ENCODE data around the gene HNF4A. TPM values are rescaled to one million over a fixed set of nuclear protein-coding genes. Genes with fewer than 3 reads are reported as not detected.

HNF4A gene
- total RNA-seq, 2 experiments from 2014 or later: not detected

GRCh38 chr20:44414808-44415207 is 59.3 kb downstream of the HNF4A start:
- H3K36me3 ChIP-seq (ENCODE audit: insufficient read depth, low read length): no peaks in the 10 kb centered on the region
- H3K4me1 Mint-ChIP-seq (ENCODE audit: low read depth): no peaks in the 10 kb centered on the region
- CTCF ChIA-PET: no interaction called here
- no peak for DNase-seq
- no peaks in the 10 kb centered on the region for H3K36me3 Mint-ChIP-seq (ENCODE audit: low read depth)
- POLR2A ChIA-PET: no interaction called here
- H3K4me3 Mint-ChIP-seq: no peak overlapping the region
- H3K9me3 ChIP-seq (ENCODE audit: control insufficient read depth in 1 of 2, insufficient read depth in 1 of 2, low read length in 2 of 2): no peaks in the 10 kb centered on the region
- no peak for ATAC-seq (ENCODE audit: poor library complexity)
- no peak overlapping the region for H3K27ac ChIP-seq (ENCODE audit: low read depth in 1 of 2, low read length in 2 of 2)
- H3K27me3 ChIP-seq (ENCODE audit: control insufficient read depth in 1 of 2, insufficient read depth in 2 of 2, low read length in 2 of 2): no peaks in the 10 kb centered on the region
- intact Hi-C loops (cut with DNase I, micrococcal nuclease): no loop called here
- no peaks in the 10 kb centered on the region for H3K9me3 Mint-ChIP-seq
- no peaks in the 10 kb centered on the region for H3K4me1 ChIP-seq (ENCODE audit: insufficient read depth, low read length)
- H3K27ac Mint-ChIP-seq: no peak overlapping the region
- TF ChIP-seq CTCF (IDR thresholded peaks at IDR 0.05): no peak
- no peak overlapping the region for H3K4me3 ChIP-seq (ENCODE audit: low read length)
- peaks cover 26% of the 10 kb centered on the region for H3K27me3 Mint-ChIP-seq

GRCh38 chr20:44415833-44416715 is 60.6 kb downstream of the HNF4A start:
- H3K36me3 ChIP-seq (ENCODE audit: insufficient read depth, low read length): no peaks in the 10 kb centered on the region
- no peak for TF ChIP-seq CTCF (IDR thresholded peaks at IDR 0.05)
- Mint-ChIP-seq H3K27ac (no peak overlapping the region), H3K27me3 (peaks cover 20% of the 10 kb centered on the region), H3K9me3 (no peaks in the 10 kb centered on the region), H3K36me3 (ENCODE audit: low read depth) (no peaks in the 10 kb centered on the region), H3K4me1 (ENCODE audit: low read depth) (no peaks in the 10 kb centered on the region), H3K4me3 (no peak overlapping the region)
- CTCF ChIA-PET: no interaction called here
- H3K27me3 ChIP-seq (ENCODE audit: control insufficient read depth in 1 of 2, insufficient read depth in 2 of 2, low read length in 2 of 2): no peaks in the 10 kb centered on the region
- POLR2A ChIA-PET: no interaction called here
- no peaks in the 10 kb centered on the region for H3K4me1 ChIP-seq (ENCODE audit: insufficient read depth, low read length)
- DNase-seq: no peak
- no peak overlapping the region for H3K27ac ChIP-seq (ENCODE audit: low read depth in 1 of 2, low read length in 2 of 2)
- H3K4me3 ChIP-seq (ENCODE audit: low read length): no peak overlapping the region
- H3K9me3 ChIP-seq (ENCODE audit: control insufficient read depth in 1 of 2, insufficient read depth in 1 of 2, low read length in 2 of 2): no peaks in the 10 kb centered on the region
- no peak for ATAC-seq (ENCODE audit: poor library complexity)
- intact Hi-C loops (cut with DNase I, micrococcal nuclease): no loop called here

- Histone ChIP-seq H3K4me3 (ENCODE audit: low read length) (no peak overlapping the region), H3K36me3 (ENCODE audit: insufficient read depth, low read length) (no peaks in the 10 kb centered on the region), H3K27ac (ENCODE audit: low read depth in 1 of 2, low read length in 2 of 2) (no peak overlapping the region), H3K9me3 (ENCODE audit: control insufficient read depth in 1 of 2, insufficient read depth in 1 of 2, low read length in 2 of 2) (no peaks in the 10 kb centered on the region), H3K27me3 (ENCODE audit: control insufficient read depth in 1 of 2, insufficient read depth in 2 of 2, low read length in 2 of 2) (peaks cover 0 to 2% of the 10 kb centered on the region in 2 experiments), H3K4me1 (ENCODE audit: insufficient read depth, low read length) (no peaks in the 10 kb centered on the region)
- CTCF ChIA-PET: no interaction called here
- Mint-ChIP-seq H3K27ac (no peak overlapping the region), H3K4me1 (ENCODE audit: low read depth) (no peaks in the 10 kb centered on the region), H3K27me3 (peaks cover 20% of the 10 kb centered on the region), H3K36me3 (ENCODE audit: low read depth) (no peaks in the 10 kb centered on the region), H3K9me3 (no peaks in the 10 kb centered on the region), H3K4me3 (no peak overlapping the region)
- no peak for TF ChIP-seq CTCF (IDR thresholded peaks at IDR 0.05)
- intact Hi-C loops (cut with DNase I, micrococcal nuclease): no loop called here
- no peak for DNase-seq
- ATAC-seq (ENCODE audit: poor library complexity): no peak
- POLR2A ChIA-PET: no interaction called here
Observed at GRCh38 chr20:44418069-44418905, 62.8 kb downstream of the HNF4A start.

Measured in CD4-positive, alpha-beta T cell (primary cell).